Muscle layer of duodenum (tissue), 2 donors: ENCODE data around the gene NPAS2.

Source experiments
- H3K27ac ChIP-seq: one replicate; pipeline ENCODE4 v1.7.0; 2013; ENCODE audit warnings: mild to moderate bottlenecking, low read length
- H3K27me3 ChIP-seq: one replicate; pipeline ENCODE4 v1.7.0; 2013; ENCODE audit warnings: low read depth, mild to moderate bottlenecking, control low read depth, low read length
- H3K36me3 ChIP-seq, 2 donors: one replicate each; pipeline ENCODE4 v1.7.0; 2013; ENCODE audit warnings: low read length in 2 of 2, control low read depth in 1 of 2, mild to moderate bottlenecking in 1 of 2; ENCODE audit not compliant: insufficient read depth in 2 of 2, control insufficient read depth in 1 of 2
- H3K4me1 ChIP-seq, 2 donors: one replicate each; pipeline ENCODE4 v1.7.0; 2013; ENCODE audit warnings: low read length in 2 of 2, mild to moderate bottlenecking in 2 of 2, control low read depth in 1 of 2, moderate library complexity in 1 of 2; ENCODE audit not compliant: insufficient read depth in 2 of 2, control insufficient read depth in 1 of 2
- H3K4me3 ChIP-seq, 2 donors: one replicate each; pipeline ENCODE4 v1.7.0; 2013; ENCODE audit warnings: low read length in 2 of 2, low read depth in 1 of 2, mild to moderate bottlenecking in 1 of 2
- H3K9me3 ChIP-seq, 2 donors: one replicate each; pipeline ENCODE4 v1.7.0; 2013; ENCODE audit warnings: low read length in 2 of 2, control low read depth in 1 of 2, mild to moderate bottlenecking in 1 of 2; ENCODE audit not compliant: control insufficient read depth in 1 of 2
- donor health status: healthy.

The NPAS2 gene

DNA sequence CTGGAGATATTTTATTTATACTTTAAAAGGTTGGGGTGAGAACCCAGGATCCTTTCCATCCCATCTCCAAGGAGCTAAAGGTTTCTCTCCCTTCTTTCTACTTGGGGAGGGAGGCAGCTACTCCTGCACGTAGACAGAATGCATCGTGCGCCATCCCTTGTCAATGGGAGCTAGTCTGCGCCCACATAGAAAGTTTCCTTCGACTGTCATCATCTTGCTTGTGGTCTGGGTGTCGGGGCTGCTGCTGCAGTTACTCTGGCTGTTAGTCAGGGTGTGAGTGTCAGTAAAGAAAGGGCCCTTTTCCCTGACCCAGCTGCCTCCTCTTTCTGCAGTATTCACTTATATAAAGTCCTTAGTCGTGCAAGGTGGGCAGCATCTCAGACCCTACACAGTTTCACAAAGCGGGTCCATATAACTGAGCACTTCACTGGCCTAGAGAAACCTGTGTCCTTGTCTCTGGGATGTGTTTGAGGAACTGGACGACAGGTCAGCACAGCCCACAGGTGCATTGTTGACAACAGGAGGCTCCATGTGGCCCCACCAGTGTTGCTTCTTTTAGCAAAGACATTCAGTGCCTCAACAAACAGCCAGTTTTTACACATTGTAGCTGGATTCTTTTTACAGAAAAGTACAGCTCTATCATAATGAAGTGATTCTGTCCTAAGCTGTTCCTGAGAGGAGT, 22.4 kb downstream of the NPAS2 start:
- H3K27me3 ChIP-seq = no peaks in the 10 kb centered on the region
- no peaks in the 10 kb centered on the region for H3K36me3 ChIP-seq
- H3K27ac ChIP-seq = no peak overlapping the region
- H3K9me3 ChIP-seq = no peaks in the 10 kb centered on the region
- H3K4me3 ChIP-seq = no peak overlapping the region
- no peaks in the 10 kb centered on the region for H3K4me1 ChIP-seq

DNA sequence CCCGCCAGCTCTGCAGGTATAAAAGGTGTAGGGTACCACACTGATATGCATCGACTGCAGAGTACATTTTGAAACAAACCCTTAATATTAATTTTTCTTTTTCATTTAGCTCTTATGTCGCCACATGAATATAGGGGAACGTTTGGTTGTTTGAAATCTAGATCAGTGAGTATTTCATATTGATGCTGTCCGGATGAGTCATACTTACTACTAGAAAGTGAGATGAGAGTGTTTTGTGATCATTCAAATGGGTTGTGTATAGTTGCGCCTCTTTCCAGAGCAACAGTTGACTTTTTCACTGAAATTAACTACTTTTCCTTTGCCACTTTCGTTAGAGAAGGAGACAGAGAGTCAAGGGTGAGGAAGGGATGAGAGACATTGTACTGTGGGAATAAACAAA, 24.6 kb downstream of the NPAS2 start:
- no peaks in the 10 kb centered on the region for H3K27me3 ChIP-seq
- H3K4me3 ChIP-seq = no peak overlapping the region
- no peaks in the 10 kb centered on the region for H3K36me3 ChIP-seq
- no peak overlapping the region for H3K27ac ChIP-seq
- H3K9me3 ChIP-seq = no peaks in the 10 kb centered on the region
- H3K4me1 ChIP-seq = no peaks in the 10 kb centered on the region

DNA sequence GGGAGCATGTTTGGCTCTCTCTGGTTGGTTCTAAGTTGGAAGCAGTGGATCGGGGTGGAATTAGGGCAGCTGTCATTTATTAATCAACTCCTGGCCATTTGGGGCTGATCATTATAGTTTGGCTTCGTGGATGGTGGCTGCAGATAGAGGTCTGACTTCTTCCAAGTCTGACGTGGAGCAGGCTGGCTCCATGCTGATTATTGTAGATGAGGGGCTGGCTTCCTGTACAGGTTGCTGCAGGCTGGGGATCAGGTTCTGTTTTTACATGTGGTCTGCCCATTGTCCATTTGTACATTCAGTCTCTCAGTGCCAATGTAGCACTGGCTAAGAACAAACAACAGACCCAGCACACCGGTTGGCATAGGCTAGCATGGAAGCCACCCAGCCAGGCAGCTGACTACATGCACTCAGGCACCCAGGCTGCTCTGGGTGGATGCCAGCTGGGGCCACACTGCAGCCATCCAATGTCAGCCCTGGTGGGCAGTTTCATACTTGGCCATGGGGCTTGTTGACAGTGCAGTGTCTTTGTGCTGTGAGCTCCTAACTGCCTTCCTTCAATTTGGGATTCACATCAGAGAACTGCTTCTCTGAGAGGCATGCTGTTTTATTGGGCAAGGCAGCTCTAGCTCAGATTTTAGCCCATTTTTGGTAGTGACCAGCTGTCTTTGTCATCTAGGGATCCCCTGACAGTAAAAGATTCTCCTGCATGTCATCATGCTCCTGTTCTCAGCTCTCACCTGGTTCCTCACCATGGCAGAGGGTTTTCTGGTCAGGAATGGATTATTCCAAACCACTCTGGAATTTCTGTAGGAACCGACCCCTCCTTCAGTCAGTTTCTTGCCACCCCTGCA, 25.4 kb downstream of the NPAS2 start:
- H3K4me1 ChIP-seq = no peaks in the 10 kb centered on the region
- H3K36me3 ChIP-seq = no peaks in the 10 kb centered on the region
- H3K4me3 ChIP-seq = no peak overlapping the region
- H3K27me3 ChIP-seq = no peaks in the 10 kb centered on the region
- H3K27ac ChIP-seq = no peak overlapping the region
- no peaks in the 10 kb centered on the region for H3K9me3 ChIP-seq

DNA sequence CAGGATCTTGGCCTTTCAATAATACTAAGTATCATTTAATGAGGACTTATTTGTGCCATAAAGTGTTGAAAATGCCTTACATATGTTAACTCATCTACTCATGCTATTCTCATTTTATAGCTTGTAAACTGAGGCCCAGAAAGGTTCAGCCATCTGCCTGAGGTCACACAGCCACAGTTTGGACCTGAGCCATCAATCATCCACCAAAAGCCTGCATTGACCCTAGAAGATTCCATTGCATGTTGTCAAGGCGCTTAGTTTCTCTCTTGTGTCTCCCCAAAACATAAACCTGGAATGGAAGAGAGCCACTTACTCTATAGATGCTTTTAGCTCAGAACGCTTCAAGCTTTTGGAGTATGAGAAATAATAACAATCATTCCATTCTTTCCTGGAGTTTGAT, 26.8 kb downstream of the NPAS2 start:
- no peak overlapping the region for H3K4me3 ChIP-seq
- H3K36me3 ChIP-seq = no peaks in the 10 kb centered on the region
- no peak overlapping the region for H3K27ac ChIP-seq
- no peaks in the 10 kb centered on the region for H3K9me3 ChIP-seq
- H3K27me3 ChIP-seq = no peaks in the 10 kb centered on the region
- no peaks in the 10 kb centered on the region for H3K4me1 ChIP-seq

DNA sequence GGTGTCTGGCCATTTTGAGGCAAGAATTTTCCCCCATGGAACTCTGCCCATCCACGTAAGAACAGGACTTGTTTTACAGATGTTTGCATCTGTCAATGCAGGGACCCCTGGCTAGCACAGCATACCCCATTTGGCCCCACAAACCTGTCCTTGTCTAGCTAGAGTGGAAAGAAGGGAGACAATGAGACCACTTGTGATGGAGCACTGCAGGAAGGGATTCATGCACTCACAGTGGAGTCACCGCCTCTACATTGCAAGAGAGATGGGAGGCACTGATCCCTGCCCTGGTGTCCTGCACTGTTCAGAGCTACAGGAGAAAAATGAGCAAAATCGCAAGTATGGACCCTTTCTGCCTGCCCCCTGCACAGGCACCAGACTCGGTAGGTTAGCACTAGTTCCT, 32.5 kb downstream of the NPAS2 start:
- Histone ChIP-seq H3K27ac (no peak overlapping the region), H3K4me1 (no peaks in the 10 kb centered on the region), H3K9me3 (no peaks in the 10 kb centered on the region)

DNA sequence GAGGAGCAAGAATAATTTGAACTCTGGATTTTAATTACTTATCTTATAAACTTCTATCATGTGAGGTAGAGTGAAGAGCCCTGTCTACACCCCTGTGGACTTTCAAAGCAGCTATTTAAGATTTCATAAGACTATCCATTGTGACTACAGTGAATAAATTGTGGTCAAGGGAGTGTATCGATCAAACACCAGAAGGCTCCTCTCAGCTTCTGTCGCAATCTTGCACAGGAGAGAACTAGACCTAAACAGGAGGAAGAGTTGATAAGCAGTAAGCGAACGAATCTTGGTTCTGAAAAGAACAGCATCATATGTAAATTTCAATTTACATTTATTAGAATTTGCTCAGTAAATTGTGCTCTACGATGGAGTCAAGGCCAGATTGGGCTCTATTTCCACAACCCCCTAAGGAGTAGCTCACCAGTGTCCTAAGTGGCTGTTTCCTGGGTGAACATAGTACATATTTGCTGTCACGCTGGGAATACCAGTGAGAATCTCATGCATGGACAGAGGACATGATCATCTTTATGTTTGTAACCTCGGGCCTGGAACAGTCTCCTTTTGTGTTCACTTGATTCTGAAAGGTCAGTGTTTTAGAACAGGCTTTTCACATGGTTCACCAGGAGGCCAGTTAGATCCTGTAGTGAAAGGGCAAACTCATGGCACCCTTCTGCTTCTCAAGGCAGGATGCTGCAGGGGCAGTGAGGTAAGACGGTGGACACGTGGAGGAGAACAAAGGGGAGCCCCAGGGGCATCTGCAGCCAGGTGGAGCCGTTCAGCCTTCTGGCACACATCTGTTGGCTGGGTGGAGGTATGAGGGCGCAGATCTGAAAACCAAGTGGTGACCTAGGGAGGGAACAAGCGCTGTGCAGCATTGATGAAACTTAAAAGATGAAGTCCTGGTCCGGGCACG, 33.3 kb downstream of the NPAS2 start:
- Histone ChIP-seq H3K4me3 (no peak overlapping the region), H3K27me3 (no peaks in the 10 kb centered on the region), H3K4me1 (no peaks in the 10 kb centered on the region), H3K9me3 (no peaks in the 10 kb centered on the region), H3K27ac (no peak overlapping the region), H3K36me3 (no peaks in the 10 kb centered on the region)

More for the DNA sequence above, 32.5 kb downstream of the NPAS2 start:
- H3K27me3 ChIP-seq = no peaks in the 10 kb centered on the region
- H3K36me3 ChIP-seq = no peaks in the 10 kb centered on the region
- no peak overlapping the region for H3K4me3 ChIP-seq

DNA sequence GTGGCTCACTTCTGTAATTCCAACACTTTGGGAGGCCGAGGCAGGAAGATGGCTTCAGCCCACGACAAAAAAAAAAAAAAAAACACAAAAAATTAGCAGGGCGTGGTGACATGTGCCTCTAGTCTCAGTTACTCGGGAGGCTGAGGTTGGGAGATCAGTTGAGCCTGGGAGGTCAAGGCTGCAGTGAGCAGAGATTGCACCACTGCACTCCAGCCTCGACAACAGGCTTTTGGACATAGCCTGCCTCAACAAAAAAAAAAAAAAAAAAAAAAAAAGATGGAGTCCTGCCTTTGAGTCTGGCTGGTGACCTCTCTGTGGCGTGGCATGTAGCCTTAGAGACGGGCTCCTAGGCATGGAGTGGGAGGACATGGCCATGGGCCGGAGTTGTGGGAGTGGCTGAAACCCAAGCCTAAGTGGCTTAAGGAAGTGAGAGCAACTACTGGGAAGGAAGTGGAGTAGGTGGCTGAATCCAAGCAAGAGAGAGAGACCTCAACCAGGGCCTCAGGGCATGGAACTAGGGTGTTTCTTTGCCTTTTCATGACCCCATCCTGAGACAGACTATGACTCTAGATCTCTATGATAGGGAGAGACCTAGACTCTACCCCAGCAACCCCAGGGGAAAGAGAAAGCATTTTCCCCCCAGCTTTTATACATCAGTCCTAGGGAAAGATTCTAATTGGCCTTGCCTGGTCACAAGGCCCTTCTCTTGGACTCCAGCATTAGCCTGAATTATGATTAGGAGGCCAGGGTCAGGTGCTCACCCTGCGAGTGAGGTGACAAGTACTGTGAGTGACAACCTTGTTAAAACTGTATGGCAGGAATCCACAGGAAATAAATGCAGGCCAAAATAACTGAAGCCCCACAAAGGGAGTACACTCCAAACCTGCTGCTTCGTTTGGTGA, 34.2 kb downstream of the NPAS2 start:
- no peaks in the 10 kb centered on the region for H3K36me3 ChIP-seq
- H3K27ac ChIP-seq = no peak overlapping the region
- H3K4me1 ChIP-seq = no peaks in the 10 kb centered on the region
- H3K4me3 ChIP-seq = no peak overlapping the region
- H3K27me3 ChIP-seq = no peaks in the 10 kb centered on the region
- no peaks in the 10 kb centered on the region for H3K9me3 ChIP-seq

DNA sequence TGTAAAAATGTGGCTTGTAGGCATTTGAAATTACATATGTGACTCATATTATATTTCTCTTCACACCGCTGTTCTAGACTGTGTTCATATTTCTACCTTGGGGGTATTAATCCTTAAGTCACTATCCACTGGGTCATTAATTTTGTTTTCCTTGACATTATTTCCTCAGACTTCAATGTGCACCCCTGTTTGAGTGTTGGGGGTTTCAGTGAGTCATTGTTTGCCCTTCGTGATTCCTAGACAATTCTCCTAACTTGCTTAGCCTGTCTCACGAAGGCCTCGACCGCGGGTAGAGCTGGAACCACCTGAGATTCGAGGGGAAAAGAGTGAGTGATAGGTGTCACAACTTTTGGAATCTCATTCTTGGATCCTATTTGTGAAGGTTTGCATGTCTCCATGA, 35.1 kb downstream of the NPAS2 start:
- Histone ChIP-seq H3K27me3 (no peaks in the 10 kb centered on the region), H3K4me3 (no peak overlapping the region), H3K4me1 (no peaks in the 10 kb centered on the region), H3K9me3 (no peaks in the 10 kb centered on the region), H3K36me3 (no peaks in the 10 kb centered on the region), H3K27ac (no peak overlapping the region)

DNA sequence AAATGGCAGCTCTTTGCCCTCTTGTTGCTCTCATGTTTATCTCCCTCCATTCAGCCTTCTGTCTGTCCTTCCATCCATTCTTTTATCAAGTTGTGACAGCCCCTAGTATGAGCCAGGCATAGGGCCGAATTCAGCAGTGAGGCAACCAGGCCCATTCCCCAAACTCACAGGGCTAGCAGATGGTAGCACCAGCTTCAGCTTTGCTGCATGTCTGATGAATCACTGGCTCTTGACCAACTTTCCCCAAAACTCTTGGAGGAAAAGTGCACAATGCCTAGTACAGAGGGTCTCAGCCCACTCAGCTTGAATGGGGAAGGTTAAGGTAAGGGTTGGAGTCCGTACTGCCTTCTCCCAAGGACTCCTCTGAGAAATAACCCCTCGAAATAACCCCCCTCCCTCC, 35.7 kb downstream of the NPAS2 start:
- Histone ChIP-seq H3K4me1 (no peaks in the 10 kb centered on the region), H3K27ac (no peak overlapping the region), H3K27me3 (no peaks in the 10 kb centered on the region), H3K9me3 (no peaks in the 10 kb centered on the region), H3K36me3 (no peaks in the 10 kb centered on the region), H3K4me3 (no peak overlapping the region)

DNA sequence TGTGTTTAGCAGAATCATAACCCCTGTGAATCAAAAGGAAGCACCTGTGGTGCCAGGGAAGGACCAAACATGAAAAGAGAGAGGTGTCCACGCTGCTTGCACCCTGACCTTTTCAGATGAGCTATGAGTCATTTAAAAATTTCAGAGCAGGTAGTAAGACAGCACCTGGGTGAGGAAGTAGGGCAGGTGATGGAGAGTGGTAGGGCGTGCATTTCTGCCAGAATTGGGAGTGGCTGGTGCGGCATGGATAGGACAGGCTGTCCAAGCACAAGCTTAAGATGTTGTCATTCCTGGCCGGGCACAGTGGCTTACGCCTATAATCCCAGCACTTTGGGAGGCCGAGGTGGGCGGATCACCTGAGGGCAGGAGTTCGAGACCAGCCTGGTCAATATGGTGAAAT, 36.8 kb downstream of the NPAS2 start:
- Histone ChIP-seq H3K27ac (no peak overlapping the region), H3K36me3 (no peaks in the 10 kb centered on the region), H3K9me3 (no peaks in the 10 kb centered on the region), H3K27me3 (no peaks in the 10 kb centered on the region), H3K4me1 (no peaks in the 10 kb centered on the region), H3K4me3 (no peak overlapping the region)
